NCI-H526 treated with DMSO at 0.1 percent for 48 hours (cell line): ENCODE measurements around the gene ENOX1.

Experiments
- DNase-seq: peaks from one replicate; lab custom pipeline; 2025; lab: John Stamatoyannopoulos, UW

ENOX1 gene

DNA sequence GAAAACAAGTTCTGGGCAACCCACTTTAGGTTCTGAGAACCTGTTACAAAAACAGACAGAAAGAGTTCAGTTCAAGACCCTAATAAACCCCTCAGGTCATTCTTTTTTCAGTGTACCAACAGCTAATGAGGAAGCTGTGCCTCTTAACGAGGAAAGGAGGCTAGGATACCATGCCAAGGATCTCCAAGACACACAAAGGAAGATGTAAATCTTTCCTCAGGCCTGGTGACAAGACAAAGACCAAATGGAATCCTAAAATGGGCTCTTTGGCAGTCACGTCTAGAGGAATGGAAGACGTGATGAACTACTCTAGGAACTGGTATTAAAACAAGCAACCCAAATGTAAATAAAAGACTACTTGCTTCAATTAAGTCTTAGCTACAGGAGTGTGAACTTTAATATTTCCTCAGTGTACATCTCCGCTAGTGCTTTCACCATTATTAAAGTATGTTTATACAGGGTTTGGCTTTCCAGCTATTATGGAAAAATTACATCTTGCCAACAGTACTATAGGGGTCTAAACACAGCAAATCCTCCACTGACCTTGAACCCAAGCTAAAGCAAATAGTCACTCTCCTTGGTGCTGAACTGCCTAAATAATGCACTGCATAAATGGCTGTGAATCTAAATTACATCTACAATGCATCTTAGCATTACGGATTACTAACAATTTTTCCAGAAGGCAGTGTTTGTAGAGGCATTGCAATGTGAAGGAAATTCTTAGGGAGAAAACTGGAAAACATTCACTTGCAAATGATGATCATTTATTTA lies 42.3 kb downstream of the ENOX1 start:
- no peak for DNase-seq

DNA sequence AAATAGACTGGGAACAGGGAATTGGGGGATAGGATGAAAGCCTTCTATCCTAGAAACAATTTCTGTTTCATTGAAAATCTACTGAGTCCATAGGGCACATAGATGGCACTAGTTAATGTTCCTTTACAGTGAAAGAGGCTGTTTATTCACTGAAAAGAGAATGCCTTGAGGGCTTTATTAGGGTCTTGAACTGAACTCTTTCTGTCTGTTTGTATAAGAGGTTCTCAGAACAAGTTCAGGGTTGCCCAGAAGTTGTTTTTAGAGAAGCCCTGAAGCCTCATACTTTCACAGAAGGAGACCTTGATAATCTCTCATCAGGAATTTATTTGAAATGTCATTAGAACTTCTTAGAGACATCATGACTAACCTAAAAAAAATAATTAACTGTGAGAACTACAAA lies 43.9 kb downstream of the ENOX1 start:
- DNase-seq: no peak

DNA sequence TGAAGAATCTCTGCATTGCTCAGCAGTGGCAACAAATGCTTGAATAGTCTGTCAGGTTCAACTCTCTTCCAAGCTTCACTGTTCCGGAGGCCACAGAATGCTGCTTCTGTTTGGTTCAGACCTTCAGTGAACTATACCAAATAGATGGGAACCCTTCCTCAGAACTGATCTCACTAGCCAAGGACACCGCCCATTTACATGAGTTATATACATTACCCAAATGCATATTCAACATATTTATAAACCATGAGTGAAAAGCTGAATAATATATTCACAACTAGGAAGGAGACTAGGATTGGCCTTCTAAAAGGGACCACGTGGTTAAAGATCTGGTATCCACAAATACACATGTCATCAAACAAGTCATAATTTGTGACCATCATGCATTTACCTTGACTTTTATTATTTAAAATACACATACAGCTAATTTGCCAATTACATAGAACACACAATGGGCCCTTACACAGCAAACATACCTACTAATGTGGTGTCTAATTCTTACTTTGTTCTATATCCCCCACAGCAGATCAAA lies 49.3 kb downstream of the ENOX1 start:
- no peak for DNase-seq

DNA sequence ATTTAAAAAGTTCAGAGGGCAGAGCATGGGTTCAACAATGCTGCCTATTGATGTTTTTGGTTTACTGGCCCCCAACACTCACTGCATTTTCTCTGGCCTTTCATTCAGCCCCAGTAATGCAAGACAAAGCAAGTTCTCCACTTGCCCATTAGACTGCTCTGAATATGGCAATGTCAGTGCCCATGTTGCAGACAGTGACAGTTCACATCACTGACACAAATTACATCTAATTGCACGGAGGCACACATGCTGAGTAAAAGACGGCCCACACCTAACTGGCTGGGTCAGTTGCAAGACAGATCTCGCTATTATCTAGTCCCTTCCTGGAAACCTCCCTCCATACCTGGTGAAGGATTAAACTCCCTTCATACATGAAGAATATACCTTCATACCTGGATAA lies 54.0 kb downstream of the ENOX1 start:
- no peak for DNase-seq

DNA sequence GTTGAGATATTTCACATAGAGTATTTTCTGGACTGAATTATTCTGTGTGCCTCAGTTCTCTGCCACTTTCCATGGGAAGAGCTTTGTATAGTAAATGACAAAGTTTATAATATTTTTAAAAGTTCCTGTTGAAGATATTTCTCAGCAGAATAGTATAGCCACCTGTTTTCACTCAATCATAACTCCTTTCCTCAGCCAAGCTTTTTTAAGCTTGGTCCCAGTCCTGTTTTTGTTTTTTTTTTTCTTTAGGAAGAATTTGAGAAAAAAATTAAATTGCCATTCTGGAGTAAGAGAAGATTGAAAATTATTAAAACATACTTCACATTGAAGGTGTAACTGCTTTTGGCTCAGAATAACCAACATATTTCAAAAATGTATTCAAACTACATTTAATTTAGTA lies 55.5 kb downstream of the ENOX1 start:
- DNase-seq: no peak

DNA sequence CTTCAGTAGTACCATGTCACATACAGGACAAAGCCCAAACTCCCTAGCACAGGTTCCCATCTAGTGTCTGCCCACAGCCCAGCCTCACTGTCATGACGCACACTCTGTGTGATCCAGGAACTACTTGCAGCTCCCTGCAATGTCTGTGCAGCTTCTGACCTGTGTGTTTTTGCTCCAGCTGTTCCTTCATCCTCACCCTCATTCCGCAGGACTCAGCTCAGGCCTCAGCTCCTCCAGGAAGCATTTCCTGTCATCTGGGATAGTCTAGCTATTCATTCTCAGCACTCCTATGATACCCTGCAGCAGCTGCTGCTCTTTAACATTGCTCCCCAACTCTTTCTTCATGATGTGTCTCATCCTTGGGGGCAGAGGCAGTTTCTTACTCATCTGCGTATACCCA lies 56.1 kb downstream of the ENOX1 start:
- DNase-seq: no peak

DNA sequence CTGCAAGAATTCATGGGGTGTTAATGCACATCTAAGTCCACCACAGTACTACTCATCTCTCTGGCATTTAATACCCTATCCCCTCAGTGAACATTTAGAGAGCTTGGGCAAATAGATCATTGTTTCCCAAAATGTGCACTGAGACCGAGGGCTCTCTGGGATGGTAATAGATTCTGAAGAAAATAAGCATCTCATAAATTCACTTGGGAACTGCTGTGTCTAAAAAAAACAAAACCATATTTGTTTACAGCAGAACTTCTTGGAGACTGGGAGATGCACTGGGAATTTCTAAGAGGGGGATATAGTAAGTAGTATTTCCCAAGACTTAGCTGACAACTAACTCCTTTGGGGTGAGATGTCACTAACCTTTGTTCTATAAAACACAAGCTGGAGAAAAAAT lies 58.4 kb downstream of the ENOX1 start:
- DNase-seq: no peak

DNA sequence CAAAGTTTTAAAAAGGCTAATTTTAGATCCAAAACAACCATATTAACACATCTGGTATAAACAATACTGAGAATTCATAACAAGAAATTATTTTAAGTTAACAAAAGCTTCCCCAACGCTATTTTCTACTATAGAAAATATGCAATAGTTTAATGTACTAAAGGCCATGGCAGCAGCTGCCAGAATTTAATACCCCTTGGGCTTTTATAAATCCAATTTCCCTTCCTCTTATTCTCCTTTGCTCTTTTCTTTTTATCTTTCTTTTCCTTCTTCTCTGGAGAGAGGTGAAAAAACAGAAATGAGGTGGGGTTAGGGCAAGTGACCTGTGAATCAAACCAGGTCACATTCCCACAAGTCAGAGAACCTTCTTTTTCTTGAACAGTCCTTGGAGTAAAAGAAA lies 58.9 kb downstream of the ENOX1 start:
- no peak for DNase-seq

DNA sequence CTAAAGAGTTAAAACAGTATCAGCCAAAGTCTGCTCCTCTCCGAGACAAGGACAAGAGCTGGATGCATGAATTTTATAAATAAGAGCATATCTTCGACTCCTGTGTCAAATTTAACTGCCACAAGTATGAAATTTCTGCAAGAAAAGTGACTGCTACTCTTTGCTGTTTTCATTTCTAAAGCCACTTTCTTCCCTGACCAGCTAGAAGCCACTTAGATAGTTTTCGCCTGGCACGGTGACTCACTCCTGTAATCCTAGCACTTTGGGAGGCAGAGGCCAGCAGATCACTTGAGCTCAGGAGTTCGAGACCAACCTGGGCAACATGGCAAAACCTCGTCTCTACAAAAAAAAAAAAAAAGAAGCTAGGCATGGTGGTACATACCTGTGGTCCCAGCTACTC lies 61.3 kb downstream of the ENOX1 start:
- no peak for DNase-seq

DNA sequence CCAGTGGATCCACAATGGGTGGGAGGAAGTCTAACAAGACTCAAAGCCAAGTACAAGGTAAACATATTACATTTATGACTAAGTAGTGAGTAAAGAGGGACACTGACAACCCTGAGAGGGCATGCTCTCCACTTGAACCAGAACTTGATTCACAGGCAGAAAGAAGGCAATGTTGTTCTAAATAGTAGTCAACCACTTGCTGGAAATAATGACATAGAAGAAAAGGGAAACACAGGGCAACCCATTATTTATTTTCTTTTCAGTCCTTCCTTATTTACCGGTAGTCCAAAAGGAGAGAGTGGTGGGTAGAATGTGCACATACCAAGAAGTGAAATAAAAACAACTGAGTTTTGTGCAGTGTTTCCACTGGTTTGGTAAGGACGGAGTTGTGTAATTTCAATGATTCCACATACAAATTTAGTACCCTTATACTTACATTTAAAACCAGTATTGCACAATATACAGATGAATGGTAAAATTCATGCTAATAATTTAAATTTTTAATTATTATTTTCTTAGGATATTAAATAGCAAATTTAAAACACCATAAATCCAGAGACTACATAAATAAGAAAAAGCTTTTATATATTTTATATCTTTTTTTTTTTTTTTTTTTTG lies 65.9 kb downstream of the ENOX1 start:
- no peak for DNase-seq

DNA sequence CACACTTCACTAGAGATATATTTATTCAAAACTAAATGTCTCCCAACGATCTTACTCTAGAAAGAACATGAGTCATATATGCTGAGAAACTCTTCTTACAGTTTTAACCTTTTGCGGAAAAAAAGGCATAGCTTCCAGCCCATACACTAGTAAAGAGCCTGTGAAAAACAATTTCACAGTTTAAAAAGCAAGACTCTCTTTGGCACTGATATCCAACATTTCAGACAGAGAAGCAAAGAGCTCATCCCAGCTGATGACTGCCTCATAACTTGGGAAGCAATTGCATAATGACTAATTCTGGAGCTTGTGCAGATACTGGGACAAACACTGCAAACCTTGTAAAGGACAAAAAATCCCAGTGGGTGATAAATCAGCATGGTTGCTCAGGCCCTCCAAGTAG lies 88.0 kb downstream of the ENOX1 start:
- DNase-seq: no peak

DNA sequence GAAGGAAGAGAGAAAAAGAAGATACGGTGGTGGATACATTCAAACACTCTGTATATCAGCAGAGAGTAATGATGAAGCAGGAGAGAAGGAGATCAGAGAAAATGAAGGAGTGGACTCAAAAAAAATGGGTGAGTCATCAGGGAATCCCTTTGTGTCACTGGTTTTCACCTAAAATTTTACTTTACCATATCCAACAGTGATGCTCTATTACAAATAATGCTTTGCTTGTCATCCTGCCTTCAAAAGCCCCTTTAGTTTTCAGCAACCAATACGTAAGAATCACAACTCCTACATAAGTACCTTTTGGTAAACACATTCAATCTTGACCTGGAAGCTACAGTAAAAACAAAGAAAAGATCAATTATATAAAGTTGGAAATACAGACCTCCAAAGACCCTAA lies 88.8 kb downstream of the ENOX1 start:
- DNase-seq: no peak

DNA sequence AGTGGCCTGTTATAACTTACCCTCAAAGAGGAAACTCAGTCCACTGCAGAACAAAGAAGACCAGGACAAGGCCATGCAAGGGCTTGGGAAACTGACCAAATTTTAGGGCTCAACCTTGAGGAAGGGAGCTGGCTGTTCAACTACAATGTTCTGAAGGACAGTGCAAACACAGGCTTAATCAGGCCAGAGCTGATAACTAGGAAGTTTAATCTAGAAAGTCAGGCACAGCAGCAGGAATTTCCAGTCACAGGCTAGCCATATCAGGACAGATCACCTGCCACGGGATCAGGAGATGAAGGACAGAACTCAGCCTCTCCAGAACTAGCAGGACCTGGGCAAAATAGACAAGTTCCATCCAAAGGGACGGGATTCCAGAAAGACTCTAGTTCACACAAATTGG lies 89.4 kb downstream of the ENOX1 start:
- DNase-seq: no peak

DNA sequence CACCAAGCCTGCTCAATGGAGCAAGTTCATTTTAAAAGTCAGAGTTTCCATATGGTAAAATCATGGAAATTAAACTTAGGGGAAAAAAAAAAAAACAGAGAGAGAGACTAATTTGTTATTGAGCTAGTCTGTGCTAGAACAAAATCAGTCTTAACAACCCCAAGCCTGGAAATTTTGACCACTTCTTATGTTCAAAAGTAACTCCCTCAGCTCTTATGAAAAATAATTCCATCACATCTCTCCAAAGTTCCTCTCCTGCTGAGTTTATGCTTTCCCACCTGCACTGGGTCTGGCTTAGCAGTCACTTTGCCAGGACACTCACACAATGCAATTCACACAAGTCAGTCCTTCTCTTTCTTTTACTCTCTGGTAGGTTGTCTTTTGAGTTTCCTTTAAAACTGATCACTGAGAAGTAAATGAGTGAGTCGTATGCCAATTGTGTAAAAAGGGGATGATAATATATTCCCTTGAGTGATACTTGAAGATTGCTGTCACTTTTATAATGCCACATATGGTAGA lies 92.6 kb downstream of the ENOX1 start:
- no peak for DNase-seq

DNA sequence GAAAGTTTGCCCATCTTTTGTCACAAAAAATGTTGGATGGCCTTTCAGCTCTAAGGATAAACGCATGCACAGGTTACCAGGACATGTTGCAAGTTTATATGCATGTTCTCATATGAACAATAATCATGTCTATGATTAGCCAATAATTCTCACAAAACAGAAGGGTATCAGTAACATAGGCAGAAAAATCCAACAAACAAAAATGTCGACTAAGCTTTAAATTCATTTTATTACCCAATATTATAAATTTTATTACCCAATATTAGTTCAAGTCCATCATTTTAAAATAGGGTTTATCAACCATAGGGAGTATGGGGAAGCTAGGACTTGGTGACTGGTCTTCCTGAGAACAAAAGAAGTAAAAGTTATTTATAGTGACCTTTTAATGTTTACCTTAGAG lies 93.1 kb downstream of the ENOX1 start:
- no peak for DNase-seq

DNA sequence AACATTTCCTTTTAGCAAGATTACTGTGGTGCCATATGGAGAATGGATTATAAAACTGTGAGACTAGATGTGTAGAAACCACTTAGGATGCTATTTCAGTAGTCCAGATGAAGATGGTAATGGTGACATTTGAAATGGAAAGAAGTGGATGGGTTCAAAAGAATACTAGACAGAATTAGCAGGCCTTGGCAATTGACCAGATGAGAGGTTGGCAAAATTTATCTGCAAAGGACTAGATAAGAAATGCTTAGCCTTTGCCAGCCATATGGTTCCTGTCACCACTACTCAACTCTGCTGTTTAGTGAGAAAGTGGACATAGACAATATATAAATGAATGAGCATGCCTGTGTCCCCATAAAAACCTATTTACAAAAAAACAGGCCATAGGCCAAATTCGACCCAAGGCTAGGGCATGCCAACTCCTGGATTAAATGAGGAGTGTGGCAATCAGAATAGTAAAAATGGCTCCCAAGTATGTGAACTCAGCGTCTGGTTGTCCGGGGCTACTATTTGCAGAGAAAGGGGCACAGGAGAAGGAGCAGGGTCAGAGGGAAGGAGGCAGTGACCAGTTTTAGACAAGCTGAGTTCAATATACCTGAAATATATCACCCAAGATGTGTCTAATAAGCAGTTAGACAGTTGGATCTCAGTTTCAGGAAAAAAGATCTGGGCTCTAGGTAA lies 98.4 kb downstream of the ENOX1 start:
- no peak for DNase-seq

DNA sequence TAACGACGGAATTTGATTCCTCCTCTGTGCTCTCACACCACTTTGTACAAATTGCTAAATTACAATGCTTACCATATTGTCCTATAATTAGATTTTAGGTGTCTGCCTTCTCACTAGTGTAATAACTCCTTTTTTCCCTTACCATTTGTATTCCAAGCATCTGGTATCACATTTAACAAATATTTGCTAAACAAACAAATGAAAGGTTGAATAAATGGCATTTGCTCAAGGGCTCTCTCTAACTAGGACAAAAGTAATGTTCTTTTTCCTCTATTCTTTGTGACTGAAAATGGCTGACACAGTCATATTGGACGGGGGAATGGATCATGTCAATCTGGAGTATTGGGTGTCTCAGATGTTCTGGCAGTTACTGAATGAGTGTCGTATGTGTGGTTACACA lies 99.7 kb downstream of the ENOX1 start:
- DNase-seq: no peak

DNA sequence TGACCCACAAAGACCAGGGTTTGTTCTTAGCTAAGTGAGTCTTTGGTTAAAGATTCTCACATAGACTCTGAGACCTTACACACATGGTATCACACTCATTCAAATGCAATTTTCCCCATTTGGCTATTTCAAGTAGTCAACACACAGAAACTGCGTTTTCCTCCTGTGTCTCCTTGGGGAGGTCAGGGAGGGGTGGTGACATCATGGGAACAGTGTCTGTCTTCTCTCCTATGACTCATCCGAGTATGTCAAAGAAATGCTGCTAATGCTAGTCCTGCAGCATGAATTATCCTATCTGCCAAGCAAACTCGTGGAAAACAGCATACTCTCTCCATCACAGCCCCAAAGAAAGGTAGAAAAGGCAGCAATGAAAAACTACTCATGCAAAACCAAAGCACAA lies 100.2 kb downstream of the ENOX1 start:
- no peak for DNase-seq

DNA sequence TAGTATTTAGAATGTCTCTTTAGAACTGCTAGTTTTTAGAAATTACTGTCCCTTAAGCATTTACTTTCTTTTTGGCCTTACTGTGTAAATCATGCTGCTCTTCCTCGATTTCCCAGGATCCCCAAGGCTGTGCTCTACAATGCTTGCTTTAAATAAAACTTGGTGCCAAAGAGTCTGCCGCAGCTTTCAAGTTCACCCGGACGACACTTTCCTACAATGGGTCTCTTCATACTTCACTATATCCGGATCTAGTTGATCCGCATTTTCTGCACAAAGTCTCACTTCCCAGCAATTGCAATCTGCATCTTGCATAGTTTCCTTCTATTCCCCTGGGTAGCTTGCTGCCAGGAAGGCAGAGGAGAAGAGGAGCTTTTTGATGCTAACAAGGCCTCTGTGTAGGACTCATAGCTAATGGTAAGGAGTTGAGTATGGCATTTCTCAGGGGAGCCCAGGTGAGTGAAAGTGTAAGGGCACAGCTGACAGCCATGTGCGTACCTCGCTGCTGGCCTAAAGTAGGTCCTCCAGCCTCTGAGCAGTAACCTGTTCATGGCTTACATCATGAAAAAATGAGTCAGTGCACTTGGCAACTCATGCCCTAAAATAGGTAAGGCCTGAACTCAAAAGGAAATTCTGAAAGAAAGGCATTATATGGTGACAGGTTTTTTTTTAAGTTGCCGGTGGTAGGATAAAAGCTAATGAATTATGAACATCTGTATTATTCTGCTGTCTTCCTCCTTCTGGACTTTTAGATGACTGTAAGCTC lies 101.6 kb downstream of the ENOX1 start:
- DNase-seq: no peak

DNA sequence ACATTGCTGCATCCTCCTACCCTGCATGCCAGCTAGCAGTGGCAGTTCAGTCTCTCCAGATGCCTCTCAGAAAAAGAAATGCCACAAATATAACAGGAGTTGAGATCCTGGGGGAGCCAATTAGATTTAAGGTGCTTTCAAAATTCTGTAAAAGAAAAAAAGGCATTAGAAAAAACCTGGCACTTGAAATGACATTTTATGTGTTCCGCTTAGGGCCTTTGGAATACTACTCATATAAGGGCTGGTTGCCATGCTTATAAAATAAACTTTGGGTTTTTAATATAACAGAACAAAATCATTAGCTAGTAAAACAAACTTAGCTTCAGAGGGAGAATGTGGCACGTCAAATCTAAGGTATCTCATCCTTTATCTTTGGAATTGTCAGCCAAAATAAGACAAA lies 104.1 kb downstream of the ENOX1 start:
- DNase-seq: no peak

DNA sequence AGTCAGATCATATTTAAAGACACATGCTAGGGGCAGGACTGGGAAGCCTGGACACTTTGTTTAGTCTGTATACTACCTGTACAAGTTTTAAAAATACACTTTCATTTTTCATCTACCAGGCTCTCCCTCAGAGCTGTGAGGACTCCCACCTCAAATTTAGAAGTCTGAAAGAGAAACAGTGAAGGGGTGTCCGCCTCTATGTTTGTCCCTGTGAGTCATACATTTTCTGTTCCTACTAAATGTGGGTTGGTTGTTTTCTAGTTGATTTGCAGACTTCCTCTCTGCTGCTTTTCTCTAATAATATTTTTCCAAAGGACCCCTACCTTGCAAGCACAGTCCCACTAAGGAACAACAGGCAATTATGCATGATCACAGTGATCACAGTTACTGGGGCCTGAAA lies 110.5 kb downstream of the ENOX1 start:
- no peak for DNase-seq

DNA sequence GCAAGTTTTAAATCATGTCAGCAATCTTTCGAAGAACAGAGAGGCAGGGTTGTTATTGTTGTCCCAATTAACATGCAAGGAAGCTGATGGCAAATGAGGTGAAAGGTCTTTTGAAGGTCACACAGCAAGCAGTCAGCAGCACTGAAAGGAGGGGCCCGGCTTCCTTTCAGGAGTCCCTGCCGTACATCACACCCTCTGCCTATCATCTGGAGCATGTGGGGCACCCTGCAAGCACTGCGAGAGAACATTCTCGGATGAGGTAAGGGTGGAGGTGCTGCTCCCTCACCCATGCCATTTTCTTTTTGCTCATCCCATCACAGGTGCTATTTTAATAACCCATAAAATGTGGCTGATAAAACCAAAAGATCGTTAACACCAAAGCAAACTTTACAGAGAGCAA lies 111.2 kb downstream of the ENOX1 start:
- no peak for DNase-seq
